HCT116 (cell line): Measurements from ENCODE around the gene C20orf204. TPM values are rescaled to one million over a fixed set of nuclear protein-coding genes. Genes with fewer than 3 reads are reported as not detected.
A peak's percentile ranks its signal among the peaks of the same experiment; 100 is the strongest.

Source experiments
- ATAC-seq: fragments of 200-7000 bp; cut with Tn5 transposase; 2 replicates; pipeline ENCODE4 v1.9.1; 2020; ENCODE audit warnings: mild to moderate bottlenecking, moderate library complexity
- BruUV-seq: library from RNA; stranded (reverse); fragments of 400-500 nt; replicated peaks from 2 replicates; lab custom pipeline; 2021; lab: Mats Ljungman, UMichigan
- CTCF ChIA-PET: fragments of 300-600 bp; sonication (Branson Sonifier 250); formaldehyde crosslinking; loops from one replicate; lab custom pipeline; 2021; ENCODE audit warnings: antibody characterized with exemption; lab: Charles Lee
- POLR2A ChIA-PET: fragments of 300-600, 350-600 bp; sonication (Branson Sonifier 250); formaldehyde crosslinking; loops from one replicate; lab custom pipeline; 2021; ENCODE audit warnings: antibody characterized with exemption; lab: Charles Lee
- RAD21 ChIA-PET, 2 experiments: fragments of 300-600 bp; sonication (Branson Sonifier 250); formaldehyde crosslinking; loops; one replicate each; lab custom pipeline; 2023; ENCODE audit warnings: low total read pairs in 2 of 2; ENCODE audit not compliant: uncharacterized antibody in 2 of 2, unreplicated experiment in 2 of 2, low non-redundant PET in 1 of 2; lab: Charles Lee
- DNase-seq: peaks from one replicate; pipeline ENCODE4 v3.0.0-alpha.2; 2010; ENCODE audit warnings: low read depth, low spot score
- H2AFZ ChIP-seq: fragments of 200-600 bp; shearing (Covaris generic), sonication (generic); 2 replicates; pipeline ENCODE4 v1.6.1; 2017; ENCODE audit warnings: low read depth, mixed run types, mixed read lengths, antibody characterized with exemption, low read length; ENCODE audit not compliant: poor library complexity, severe bottlenecking
- H3K27ac ChIP-seq: 2 replicates; pipeline ENCODE4 v1.5.1; 2012; ENCODE audit warnings: low read depth, low read length
- H3K27me3 ChIP-seq: fragments of 200-600 bp; sonication (generic); 2 replicates; pipeline ENCODE4 v1.6.1; 2016; ENCODE audit warnings: mixed run types, low read length, mixed read lengths; ENCODE audit not compliant: insufficient read depth
- H3K36me3 ChIP-seq, 2 experiments: fragments of 200-500 bp in 1 of 2; fragments of 200-600 bp in 1 of 2; sonication (Bioruptor generic) in 1 of 2; sonication (generic) in 1 of 2; 2 replicates each; pipeline versions ENCODE4 v1.5.1 to v1.6.1; 2014 to 2016; ENCODE audit warnings: low read length in 2 of 2, inconsistent platforms in 1 of 2, mixed read lengths in 1 of 2, mixed run types in 1 of 2; ENCODE audit not compliant: insufficient read depth in 2 of 2, control insufficient read depth in 1 of 2
- H3K4me1 ChIP-seq, 2 experiments: fragments of 200-600 bp in 1 of 2; sonication (generic) in 1 of 2; 2 replicates each; pipeline versions ENCODE4 v1.5.1 to v1.6.1; 2012 to 2017; ENCODE audit warnings: low read length in 2 of 2, inconsistent platforms in 1 of 2, mild to moderate bottlenecking in 1 of 2, mixed read lengths in 1 of 2, mixed run types in 1 of 2, moderate library complexity in 1 of 2; ENCODE audit not compliant: insufficient read depth in 2 of 2, control insufficient read depth in 1 of 2
- H3K4me2 ChIP-seq: fragments of 200-600 bp; sonication (generic); 2 replicates; pipeline ENCODE4 v1.6.1; 2017; ENCODE audit warnings: mixed run types, low read length, mixed read lengths
- H3K4me3 ChIP-seq, 2 experiments: fragments of 200-600 bp in 1 of 2; sonication (generic) in 1 of 2; replicated peaks in 1 of 2; 2 replicates each; pipeline ENCODE4 v1.5.1; 2011 to 2016; ENCODE audit warnings: low read length in 2 of 2, control low read depth in 1 of 2, low read depth in 1 of 2, mild to moderate bottlenecking in 1 of 2, mixed read lengths in 1 of 2, mixed run types in 1 of 2
- H3K79me2 ChIP-seq: fragments of 200-600 bp; sonication (generic); 2 replicates; pipeline ENCODE4 v1.6.1; 2017; ENCODE audit warnings: mild to moderate bottlenecking, mixed run types, low read length, moderate library complexity, mixed read lengths; ENCODE audit not compliant: insufficient read depth
- H3K9ac ChIP-seq: fragments of 200-600 bp; sonication (generic); 2 replicates; pipeline ENCODE4 v1.6.1; 2016; ENCODE audit warnings: low read length, mixed read lengths
- H3K9me2 ChIP-seq: fragments of 200-600 bp; sonication (generic), shearing (Covaris generic); 2 replicates; pipeline ENCODE4 v1.6.1; 2017; ENCODE audit warnings: mixed run types, mild to moderate bottlenecking, moderate library complexity; ENCODE audit not compliant: insufficient read depth
- H3K9me3 ChIP-seq, 2 experiments: fragments of 200-500 bp in 1 of 2; fragments of 200-600 bp in 1 of 2; sonication (Bioruptor generic) in 1 of 2; sonication (generic) in 1 of 2; 2 replicates each; pipeline ENCODE4 v1.6.1; 2014 to 2017; ENCODE audit warnings: low read length in 2 of 2, mixed read lengths in 2 of 2, inconsistent platforms in 1 of 2, low read depth in 1 of 2, mild to moderate bottlenecking in 1 of 2, mixed run types in 1 of 2, moderate library complexity in 1 of 2; ENCODE audit not compliant: control insufficient read depth in 1 of 2, insufficient read depth in 1 of 2
- H4K20me1 ChIP-seq: fragments of 200-600 bp; sonication (generic), shearing (Covaris generic); 2 replicates; pipeline ENCODE4 v1.6.1; 2017; ENCODE audit warnings: mixed run types, mild to moderate bottlenecking, moderate library complexity; ENCODE audit not compliant: insufficient read depth
- EZH2phosphoT487 ChIP-seq: fragments of 200-600 bp; IDR thresholded peaks from 2 replicates; pipeline ENCODE4 v1.6.1; 2018; ENCODE audit warnings: antibody characterized with exemption, borderline replicate concordance
- REST ChIP-seq: IDR thresholded peaks from 2 replicates; pipeline ENCODE4 v1.6.1; 2012; ENCODE audit warnings: low read depth
- SP1 ChIP-seq: IDR thresholded peaks from 2 replicates; pipeline ENCODE4 v1.6.1; 2012; ENCODE audit warnings: low read depth
- SRF ChIP-seq: IDR thresholded peaks from 2 replicates; pipeline ENCODE4 v1.6.1; 2012; ENCODE audit warnings: low read depth
- ZNF274 ChIP-seq: fragments of 200-500 bp; sonication (Bioruptor generic); IDR thresholded peaks from 2 replicates; pipeline ENCODE4 v1.6.1; 2014; ENCODE audit warnings: mild to moderate bottlenecking, low read depth, low read length, inconsistent platforms
- intact Hi-C: fragments of 100-400 bp; cut with micrococcal nuclease; formaldehyde crosslinking; loops from 2 replicates; pipeline ENCODE4 v1.10.0; 2022
- total RNA-seq: library from RNA; stranded (reverse); gene quantifications from one replicate; pipeline ENCODE4 v1.2.1, GENCODE V29; 2021; ENCODE audit not compliant: unreplicated experiment
- TF ChIP-seq, protein P1 (sequence below), 3 experiments: fragments of 200-600 bp in 1 of 3; sonication (generic) in 1 of 3; IDR thresholded peaks in 2 of 3; conservative IDR thresholded peaks in 1 of 3; 2 replicates each; pipeline ENCODE4 v1.5.1; 2012 to 2017; ENCODE audit warnings: low read depth in 2 of 3, low read length in 2 of 3, antibody characterized with exemption in 1 of 3, borderline replicate concordance in 1 of 3, control low read depth in 1 of 3, mild to moderate bottlenecking in 1 of 3, mixed read lengths in 1 of 3, mixed run types in 1 of 3, moderate library complexity in 1 of 3; ENCODE audit not compliant: insufficient read depth in 1 of 3

The C20orf204 gene
- total RNA-seq, 1 experiment from 2014 or later: 2.5 TPM

GRCh38 chr20:64067005-64067632 is 31.1 kb downstream of the C20orf204 start:
- Histone ChIP-seq H3K36me3 (no peaks in the 10 kb centered on the region), H3K9me3 (no peaks in the 10 kb centered on the region), H3K9me2 (no peaks in the 10 kb centered on the region), H3K79me2 (no peaks in the 10 kb centered on the region), H3K4me1 (peaks cover 41 to 51% of the 10 kb centered on the region in 2 experiments), H3K9ac (no peak overlapping the region), H3K27ac (no peak overlapping the region; the same call in 1 of the 2 replicates), H4K20me1 (no peaks in the 10 kb centered on the region), H3K4me3 (no peak overlapping the region), H3K4me2 (peak overlapping the region; percentile 61), H3K27me3 (no peaks in the 10 kb centered on the region), H2AFZ (no peak overlapping the region)
- no TSS peak for BruUV-seq
- POLR2A ChIA-PET: no interaction called here
- intact Hi-C loops: no loop called here
- DNase-seq (no peak), ATAC-seq (no peak)
- CTCF ChIA-PET: interaction anchor here (0.6 kb wide), 1 partner anchor 446 kb away, joined by 4 read pairs; no protein-coding TSS in a partner anchor
- TF ChIP-seq SP1: no peak
- no peak for TF ChIP-seq ZNF274
- no peak for TF ChIP-seq REST
- TF ChIP-seq, protein P1, sequence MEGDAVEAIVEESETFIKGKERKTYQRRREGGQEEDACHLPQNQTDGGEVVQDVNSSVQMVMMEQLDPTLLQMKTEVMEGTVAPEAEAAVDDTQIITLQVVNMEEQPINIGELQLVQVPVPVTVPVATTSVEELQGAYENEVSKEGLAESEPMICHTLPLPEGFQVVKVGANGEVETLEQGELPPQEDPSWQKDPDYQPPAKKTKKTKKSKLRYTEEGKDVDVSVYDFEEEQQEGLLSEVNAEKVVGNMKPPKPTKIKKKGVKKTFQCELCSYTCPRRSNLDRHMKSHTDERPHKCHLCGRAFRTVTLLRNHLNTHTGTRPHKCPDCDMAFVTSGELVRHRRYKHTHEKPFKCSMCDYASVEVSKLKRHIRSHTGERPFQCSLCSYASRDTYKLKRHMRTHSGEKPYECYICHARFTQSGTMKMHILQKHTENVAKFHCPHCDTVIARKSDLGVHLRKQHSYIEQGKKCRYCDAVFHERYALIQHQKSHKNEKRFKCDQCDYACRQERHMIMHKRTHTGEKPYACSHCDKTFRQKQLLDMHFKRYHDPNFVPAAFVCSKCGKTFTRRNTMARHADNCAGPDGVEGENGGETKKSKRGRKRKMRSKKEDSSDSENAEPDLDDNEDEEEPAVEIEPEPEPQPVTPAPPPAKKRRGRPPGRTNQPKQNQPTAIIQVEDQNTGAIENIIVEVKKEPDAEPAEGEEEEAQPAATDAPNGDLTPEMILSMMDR (IDR thresholded peaks at IDR 0.05 in 2 of 3, conservative IDR thresholded peaks at IDR 0.05 in 1 of 3; ENCODE audit: borderline replicate concordance in 1 of 3, insufficient read depth in 1 of 3, low read depth in 2 of 3, low read length in 2 of 3): no peak
- TF ChIP-seq SRF: no peak
- TF ChIP-seq EZH2phosphoT487: no peak
- RAD21 ChIA-PET: no interaction called here
